ENCODE measurements around the gene FAM3A. TPM values are rescaled to one million over a fixed set of nuclear protein-coding genes. Genes with fewer than 3 reads are reported as not detected.

FAM3A gene
- total and polyA plus RNA-seq, 8 donors = 26.4 to 78.5 (median 36.7) TPM

DNA sequence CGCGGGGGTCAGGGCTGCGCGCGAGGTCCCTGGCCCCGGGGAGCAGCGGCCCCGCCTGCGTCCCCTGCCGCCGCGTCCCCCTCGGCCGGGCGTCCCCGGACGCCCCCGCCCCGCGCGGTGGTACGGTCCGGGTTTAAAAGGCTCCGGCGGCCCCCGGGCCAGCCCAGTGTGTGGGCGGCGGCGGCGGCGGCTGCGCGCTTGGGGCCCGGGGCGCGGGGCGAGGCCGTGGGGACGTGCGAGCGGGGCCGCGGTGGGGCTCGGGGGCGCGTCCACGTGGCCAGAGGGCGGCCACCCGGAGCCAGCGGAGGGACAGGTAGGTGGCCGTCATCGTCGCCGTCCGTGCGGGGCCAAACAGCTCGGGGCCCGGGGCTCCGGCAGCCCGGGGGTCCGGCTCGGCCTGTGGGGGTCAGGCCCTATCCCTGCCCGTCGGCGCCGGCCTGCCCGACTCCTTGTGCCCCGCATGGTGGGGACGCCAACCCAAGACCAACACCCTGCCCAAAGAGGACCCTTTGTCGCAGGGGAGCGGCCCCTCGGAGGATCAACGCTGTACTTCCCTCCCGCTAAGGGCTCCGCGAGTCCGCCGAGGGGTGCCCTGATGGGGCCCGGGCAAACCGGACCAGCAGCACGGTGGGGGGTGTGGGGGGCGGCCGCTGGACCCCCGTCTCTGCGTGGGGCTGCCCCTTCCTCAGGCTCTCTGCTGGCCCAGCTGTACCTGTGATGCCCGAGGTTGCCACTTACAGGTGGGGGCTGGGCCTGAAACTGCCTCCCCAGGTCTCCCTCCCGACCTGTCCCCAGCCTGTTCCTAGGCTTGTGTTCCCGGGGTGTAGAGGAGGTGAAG, 57.7 kb downstream of the FAM3A start, which contains the start of gene PLXNA3:
PLXNA3 (plus strand) TSS at position 166 of the 838 bp plus-strand sequence. CDS start 1,903 bp downstream, outside the sequence.
- peak; percentile 72 to 77 (median 74) for ATAC-seq

DNA sequence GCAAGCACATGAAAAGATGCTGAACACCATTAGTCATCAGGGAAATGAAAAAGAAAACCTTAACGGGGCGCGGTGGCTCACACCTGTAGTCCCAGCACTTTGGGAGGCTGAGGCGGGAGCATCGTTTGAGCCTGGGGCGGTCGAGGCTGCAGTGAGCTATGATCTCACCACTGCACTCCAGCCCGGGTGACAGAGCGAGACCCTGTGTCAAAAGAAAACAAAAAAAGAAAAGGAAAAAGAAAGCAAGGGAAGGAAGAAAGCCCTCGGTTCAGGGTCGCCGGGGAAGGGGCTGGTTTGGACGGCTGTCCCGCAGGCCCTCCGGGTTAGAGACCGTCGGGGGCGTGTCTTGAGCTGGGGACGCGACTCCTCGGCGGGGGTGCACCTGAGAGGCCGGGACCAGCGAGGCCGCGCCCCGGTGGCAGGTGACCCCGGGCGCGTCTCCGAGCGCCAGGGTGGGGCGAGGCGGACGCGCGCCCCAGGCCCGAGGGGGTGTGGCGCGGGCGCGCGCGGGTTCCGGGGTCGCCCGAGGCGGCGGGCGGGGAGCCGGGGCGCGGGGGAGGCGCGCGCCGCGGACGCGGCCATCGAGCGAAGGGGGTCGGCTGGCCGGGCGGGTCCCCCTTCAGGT, 58.4 kb downstream of the FAM3A start:
- TF ChIP-seq, protein P1, sequence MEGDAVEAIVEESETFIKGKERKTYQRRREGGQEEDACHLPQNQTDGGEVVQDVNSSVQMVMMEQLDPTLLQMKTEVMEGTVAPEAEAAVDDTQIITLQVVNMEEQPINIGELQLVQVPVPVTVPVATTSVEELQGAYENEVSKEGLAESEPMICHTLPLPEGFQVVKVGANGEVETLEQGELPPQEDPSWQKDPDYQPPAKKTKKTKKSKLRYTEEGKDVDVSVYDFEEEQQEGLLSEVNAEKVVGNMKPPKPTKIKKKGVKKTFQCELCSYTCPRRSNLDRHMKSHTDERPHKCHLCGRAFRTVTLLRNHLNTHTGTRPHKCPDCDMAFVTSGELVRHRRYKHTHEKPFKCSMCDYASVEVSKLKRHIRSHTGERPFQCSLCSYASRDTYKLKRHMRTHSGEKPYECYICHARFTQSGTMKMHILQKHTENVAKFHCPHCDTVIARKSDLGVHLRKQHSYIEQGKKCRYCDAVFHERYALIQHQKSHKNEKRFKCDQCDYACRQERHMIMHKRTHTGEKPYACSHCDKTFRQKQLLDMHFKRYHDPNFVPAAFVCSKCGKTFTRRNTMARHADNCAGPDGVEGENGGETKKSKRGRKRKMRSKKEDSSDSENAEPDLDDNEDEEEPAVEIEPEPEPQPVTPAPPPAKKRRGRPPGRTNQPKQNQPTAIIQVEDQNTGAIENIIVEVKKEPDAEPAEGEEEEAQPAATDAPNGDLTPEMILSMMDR (IDR thresholded peaks at IDR 0.05) = no peak
- intact Hi-C loops (cut with DNase I) = no loop called here
- Histone ChIP-seq H3K4me1 (no peaks in the 10 kb centered on the region), H3K36me3 (no peaks in the 10 kb centered on the region), H3K27ac (peak overlapping the region in 2 of 4 donors; percentile 22 to 33), H3K27me3 (no peaks in the 10 kb centered on the region), H3K4me3 (peak overlapping the region; percentile 16 to 54 (median 40)), H3K9me3 (no peaks in the 10 kb centered on the region)
- FAIRE-seq (no peak), DNase-seq (peak; percentile 37 to 82 (median 59)), ATAC-seq (peak; percentile 62 to 86 (median 70))
- 2 to 34% methylated on average over 43 to 65 of the region's 65 CpGs for WGBS, 2 donors

More for the DNA sequence above, 57.7 kb downstream of the FAM3A start, which contains the start of gene PLXNA3:
- peak within 1 kb of the TSS in 2 of 4 donors; percentile 22 to 33 for H3K27ac ChIP-seq
- peak within 1 kb of the TSS; percentile 26 to 57 (median 53) for H3K4me3 ChIP-seq
- no peaks in the 10 kb centered on the region for H3K27me3 ChIP-seq
- WGBS, 2 donors = 0 to 41% methylated on average over 40 to 86 of the region's 88 CpGs
- no peaks in the 10 kb centered on the region for H3K4me1 ChIP-seq
- TF ChIP-seq, protein P1 (IDR thresholded peaks at IDR 0.05) = no peak
- no peaks in the 10 kb centered on the region for H3K9me3 ChIP-seq
- H3K36me3 ChIP-seq = no peaks in the 10 kb centered on the region
- DNase-seq (peak in 5 of 6 donors; percentile 27 to 85 (median 70)), FAIRE-seq (no peak)
- intact Hi-C loops (cut with DNase I) = no loop called here

Other genes starting within 250 kb of the FAM3A start
- not detected for gene TEX28, start 221.1 kb downstream of the FAM3A start, total RNA-seq
- not detected for gene TEX28, start 221.1 kb downstream of the FAM3A start, polyA plus RNA-seq
- gene TKTL1, start 220.4 kb downstream of the FAM3A start, total RNA-seq = not detected
- gene TKTL1, start 220.4 kb downstream of the FAM3A start, polyA plus RNA-seq = not detected
- 100 to 1,000 TPM in 4 of 6 donors, 10 to 100 TPM in 2; 67.0 to 298 (median 142) TPM for gene FLNA, start 141.6 kb downstream of the FAM3A start, total RNA-seq
- 100 to 1,000 TPM; 222 to 259 TPM for gene FLNA, start 141.6 kb downstream of the FAM3A start, polyA plus RNA-seq
- 10 to 100 TPM; 23.1 to 42.9 (median 38.7) TPM for gene EMD, start 136.9 kb downstream of the FAM3A start, total RNA-seq
- 10 to 100 TPM; 56.0 to 86.7 TPM for gene EMD, start 136.9 kb downstream of the FAM3A start, polyA plus RNA-seq
- gene RPL10, start 117.9 kb downstream of the FAM3A start, total RNA-seq = 1,000 to 10,000 TPM; 2,194 to 4,058 (median 3,145) TPM
- gene RPL10, start 117.9 kb downstream of the FAM3A start, polyA plus RNA-seq = 1,000 to 10,000 TPM; 2,751 to 3,412 TPM
- gene DNASE1L1, start 107.0 kb downstream of the FAM3A start, total RNA-seq = 10 to 100 TPM in 1 of 6 donors, 1 to 10 TPM in 5; 5.1 to 13.6 (median 7.3) TPM
- 10 to 100 TPM; 11.3 to 16.5 TPM for gene DNASE1L1, start 107.0 kb downstream of the FAM3A start, polyA plus RNA-seq
- gene TAFAZZIN, start 104.7 kb downstream of the FAM3A start, total RNA-seq = 10 to 100 TPM; 14.6 to 26.7 (median 17.1) TPM
- gene TAFAZZIN, start 104.7 kb downstream of the FAM3A start, polyA plus RNA-seq = 10 to 100 TPM; 77.0 to 82.7 TPM
- gene ATP6AP1, start 87.6 kb downstream of the FAM3A start, total RNA-seq = 10 to 100 TPM; 27.8 to 55.6 (median 37.7) TPM
- gene ATP6AP1, start 87.6 kb downstream of the FAM3A start, polyA plus RNA-seq = 10 to 100 TPM; 34.1 to 82.4 TPM
- 10 to 100 TPM; 25.5 to 61.4 (median 35.5) TPM for gene GDI1, start 79.1 kb downstream of the FAM3A start, total RNA-seq
- gene GDI1, start 79.1 kb downstream of the FAM3A start, polyA plus RNA-seq = 100 to 1,000 TPM in 1 of 2 donors, 10 to 100 TPM in 1; 93.7 to 138 TPM
- gene FAM50A, start 72.1 kb downstream of the FAM3A start, total RNA-seq = 10 to 100 TPM; 21.2 to 39.8 (median 22.0) TPM
- 100 to 1,000 TPM in 1 of 2 donors, 10 to 100 TPM in 1; 91.5 to 128 TPM for gene FAM50A, start 72.1 kb downstream of the FAM3A start, polyA plus RNA-seq
- gene PLXNA3, start 58.0 kb downstream of the FAM3A start, total RNA-seq = 10 to 100 TPM; 10.5 to 40.7 (median 16.3) TPM
- gene PLXNA3, start 58.0 kb downstream of the FAM3A start, polyA plus RNA-seq = 10 to 100 TPM; 15.0 to 39.0 TPM
- 10 to 100 TPM in 5 of 6 donors, 1 to 10 TPM in 1; 9.5 to 19.6 (median 12.7) TPM for gene LAGE3, start 37.0 kb downstream of the FAM3A start, total RNA-seq
- gene LAGE3, start 37.0 kb downstream of the FAM3A start, polyA plus RNA-seq = 10 to 100 TPM; 10.1 to 15.2 TPM
- gene UBL4A, start 29.6 kb downstream of the FAM3A start, total RNA-seq = 10 to 100 TPM; 16.0 to 32.2 (median 21.5) TPM
- gene UBL4A, start 29.6 kb downstream of the FAM3A start, polyA plus RNA-seq = 10 to 100 TPM; 13.6 to 20.4 TPM
- gene SLC10A3, start 25.6 kb downstream of the FAM3A start, total RNA-seq = 10 to 100 TPM in 5 of 6 donors, 1 to 10 TPM in 1; 9.6 to 12.2 (median 11.3) TPM
- gene SLC10A3, start 25.6 kb downstream of the FAM3A start, polyA plus RNA-seq = 10 to 100 TPM; 16.2 to 19.1 TPM
- gene G6PD, start 30.6 kb upstream of the FAM3A start, total RNA-seq = 10 to 100 TPM in 3 of 6 donors, 1 to 10 TPM in 3; 6.7 to 17.9 (median 11.0) TPM
- gene G6PD, start 30.6 kb upstream of the FAM3A start, polyA plus RNA-seq = 10 to 100 TPM; 11.4 to 17.0 TPM
- 10 to 100 TPM in 2 of 6 donors, 1 to 10 TPM in 4; 6.3 to 11.7 (median 8.3) TPM for gene IKBKG, start 31.4 kb upstream of the FAM3A start, total RNA-seq
- 10 to 100 TPM; 25.2 to 29.7 TPM for gene IKBKG, start 31.4 kb upstream of the FAM3A start, polyA plus RNA-seq
- not detected for gene CTAG1A, start 68.9 kb upstream of the FAM3A start, total RNA-seq
- not detected for gene CTAG1A, start 68.9 kb upstream of the FAM3A start, polyA plus RNA-seq
- gene CTAG1B, start 103.0 kb upstream of the FAM3A start, total RNA-seq = not detected
- gene CTAG1B, start 103.0 kb upstream of the FAM3A start, polyA plus RNA-seq = not detected
- gene CTAG2, start 137.3 kb upstream of the FAM3A start, total RNA-seq = not detected
- gene CTAG2, start 137.3 kb upstream of the FAM3A start, polyA plus RNA-seq = 1 to 10 TPM in 1 of 2 donors, not detected in 1; 1.2 TPM
- gene GAB3, start 234.8 kb upstream of the FAM3A start, total RNA-seq = 1 to 10 TPM; 1.2 to 4.0 (median 1.4) TPM
- 1 to 10 TPM; 1.2 to 2.7 TPM for gene GAB3, start 234.8 kb upstream of the FAM3A start, polyA plus RNA-seq
- gene DKC1, start 246.6 kb upstream of the FAM3A start, total RNA-seq = 10 to 100 TPM; 16.8 to 31.4 (median 25.0) TPM
- gene DKC1, start 246.6 kb upstream of the FAM3A start, polyA plus RNA-seq = 10 to 100 TPM; 16.8 to 26.5 TPM